A549 (cell line): ENCODE measurements around the gene GCNT2. TPM values are rescaled to one million over a fixed set of nuclear protein-coding genes. Genes with fewer than 3 reads are reported as not detected.

Source experiments
- ATAC-seq, 2 experiments: fragments of 200-7000 bp in 1 of 2; fragments of >200 bp in 1 of 2; cut with Nextera tagmentation in 1 of 2; cut with Tn5 transposase in 1 of 2; 3 replicates each; pipeline versions ENCODE4 v1.8.0 to v1.9.1; 2018 to 2020; ENCODE audit warnings: mild to moderate bottlenecking in 1 of 2, moderate library complexity in 1 of 2
- CTCF ChIA-PET: fragments of 300-600 bp; sonication (Branson Sonifier 250); formaldehyde crosslinking; extraction: SDS; loops from one replicate; lab custom pipeline; 2021; ENCODE audit warnings: antibody characterized with exemption, inconsistent platforms; lab: Yijun Ruan, JAX
- POLR2A ChIA-PET: fragments of 350-600 bp; formaldehyde crosslinking; extraction: SDS; loops from one replicate; lab custom pipeline; 2021; ENCODE audit warnings: antibody characterized with exemption, inconsistent platforms; lab: Yijun Ruan, JAX
- DNase-seq, 2 experiments: peaks; one replicate each; pipeline versions ENCODE4 v3.0.0 to v3.0.0-alpha.2; 2011 to 2016; ENCODE audit warnings: low read depth in 1 of 2, low spot score in 1 of 2
- FAIRE-seq: peaks from 2 replicates; lab custom pipeline; 2011; peaks lifted over from hg19 to GRCh38; lab: Jason Lieb, UNC
- H3K27ac ChIP-seq, 2 experiments: fragments of >200 bp; sonication (Bioruptor Twin); formaldehyde crosslinking; 3 replicates each; pipeline ENCODE4 v1.5.1; 2016 to 2017
- H3K4me1 ChIP-seq: fragments of >200 bp; sonication (Bioruptor Twin); formaldehyde crosslinking; 3 replicates; pipeline ENCODE4 v1.6.1; 2016
- H3K4me2 ChIP-seq: fragments of >200 bp; sonication (Bioruptor Twin); formaldehyde crosslinking; 3 replicates; pipeline ENCODE4 v1.6.1; 2016
- H3K4me3 ChIP-seq: fragments of >200 bp; sonication (Bioruptor Twin); formaldehyde crosslinking; 3 replicates; pipeline ENCODE4 v1.5.1; 2016
- H3K9me3 ChIP-seq: fragments of >200 bp; sonication (Bioruptor Twin); formaldehyde crosslinking; 3 replicates; pipeline ENCODE4 v1.6.1; 2016
- CBX2 ChIP-seq: fragments of 200-600 bp; sonication (generic); IDR thresholded peaks from 2 replicates; pipeline ENCODE4 v1.6.1; 2016; ENCODE audit warnings: low read depth, mild to moderate bottlenecking, borderline replicate concordance
- CBX8 ChIP-seq: fragments of 200-600 bp; sonication (generic); IDR thresholded peaks from 2 replicates; pipeline ENCODE4 v1.6.1; 2016
- CHD2 ChIP-seq: fragments of 150-350 bp; IDR thresholded peaks from 2 replicates; pipeline ENCODE4 v1.6.1; 2014; ENCODE audit warnings: low read length; ENCODE audit not compliant: partially characterized antibody
- EHMT2 ChIP-seq: fragments of 200-600 bp; sonication (generic); IDR thresholded peaks from 2 replicates; pipeline ENCODE4 v1.6.1; 2016; ENCODE audit warnings: antibody characterized with exemption, low read depth, mild to moderate bottlenecking, moderate library complexity
- EP300 ChIP-seq, 2 experiments: fragments of >200 bp; sonication (Bioruptor Twin); formaldehyde crosslinking; IDR thresholded peaks; 2 replicates in 1 of 2; 3 replicates in 1 of 2; pipeline ENCODE4 v1.6.1; 2016 to 2017
- FOSL2 ChIP-seq, 2 experiments: fragments of 450-650 bp in 1 of 2; fragments of >200 bp in 1 of 2; sonication (Bioruptor Twin) in 1 of 2; formaldehyde crosslinking; IDR thresholded peaks; 2 replicates each; pipeline versions ENCODE4 v1.5.0 to v1.6.1; 2016 to 2020; ENCODE audit warnings: mild to moderate bottlenecking in 1 of 2, moderate library complexity in 1 of 2
- HOXB13 ChIP-seq: fragments of 250-450 bp; sonication (Bioruptor Pico); IDR thresholded peaks from 2 replicates; pipeline ENCODE4 v1.5.0; 2020; ENCODE audit warnings: low read depth, mild to moderate bottlenecking, moderate library complexity
- JUNB ChIP-seq: fragments of >200 bp; sonication (Bioruptor Twin); formaldehyde crosslinking; IDR thresholded peaks from 2 replicates; pipeline ENCODE4 v1.6.1; 2016
- KDM1A ChIP-seq: fragments of 200-600 bp; sonication (generic); IDR thresholded peaks from 2 replicates; pipeline ENCODE4 v1.6.1; 2016; ENCODE audit warnings: low read depth, mild to moderate bottlenecking
- MAZ ChIP-seq: fragments of 150-350 bp; IDR thresholded peaks from 2 replicates; pipeline ENCODE4 v1.6.1; 2014; ENCODE audit warnings: antibody characterized with exemption, low read depth, low read length, borderline replicate concordance
- NR3C1 ChIP-seq: fragments of >200 bp; sonication (Bioruptor Twin); formaldehyde crosslinking; IDR thresholded peaks from 3 replicates; pipeline ENCODE4 v1.6.1; 2017
- PHF8 ChIP-seq: fragments of 200-600 bp; sonication (generic); IDR thresholded peaks from 2 replicates; pipeline ENCODE4 v1.6.1; 2016; ENCODE audit warnings: low read depth, mild to moderate bottlenecking, antibody characterized with exemption, moderate library complexity, borderline replicate concordance
- RFX5 ChIP-seq: fragments of 450-650 bp; IDR thresholded peaks from 2 replicates; pipeline ENCODE4 v1.7.1; 2014; ENCODE audit warnings: antibody characterized with exemption, mild to moderate bottlenecking, moderate library complexity
- RNF2 ChIP-seq: fragments of 200-600 bp; sonication (generic); IDR thresholded peaks from 2 replicates; pipeline ENCODE4 v1.6.1; 2016; ENCODE audit warnings: low read depth, mild to moderate bottlenecking, antibody characterized with exemption, moderate library complexity, borderline replicate concordance
- SMC3 ChIP-seq: fragments of >200 bp; sonication (Bioruptor Twin); formaldehyde crosslinking; IDR thresholded peaks from 3 replicates; pipeline ENCODE4 v1.6.1; 2018; ENCODE audit warnings: inconsistent platforms
- SREBF2 ChIP-seq: fragments of 450-650 bp; IDR thresholded peaks from 2 replicates; pipeline ENCODE4 v1.6.1; 2014; ENCODE audit warnings: mild to moderate bottlenecking, moderate library complexity
- ZC3H11A ChIP-seq: fragments of 450-650 bp; IDR thresholded peaks from 2 replicates; pipeline ENCODE4 v1.6.1; 2014; ENCODE audit warnings: antibody characterized with exemption, mild to moderate bottlenecking
- ZNF302 ChIP-seq: fragments of 250-450 bp; sonication (Bioruptor Pico); IDR thresholded peaks from 2 replicates; pipeline ENCODE4 v1.9.0; 2021; ENCODE audit warnings: inconsistent platforms, mild to moderate bottlenecking, moderate library complexity
- WGBS: methylation state at CpG from one replicate; pipeline ENCODE4 v1.1.6; 2017; ENCODE audit errors: missing lambda C conversion rate; 5-methylcytosine and 5-hydroxymethylcytosine counted together
- polyA plus RNA-seq, 4 experiments: library from polyadenylated mRNA; depleted of rRNA in 3 of 4; stranded (reverse); fragments of >200 nt; fragmentation: RNase III in 1 of 4; extraction: RNeasy Plus Mini Kit Qiagen cat#74134 plus additional on column Dnase treatment in 1 of 4; gene quantifications; 2 replicates in 3 of 4; 3 replicates in 1 of 4; pipeline ENCODE4 v1.2.3, GENCODE V29; 2011 to 2017
- TF ChIP-seq, protein P1 (sequence below): IDR thresholded peaks from 2 replicates; pipeline ENCODE4 v1.6.1; 2012
- TF ChIP-seq, protein P2 (sequence below): fragments of 150-350 bp; IDR thresholded peaks from 2 replicates; pipeline ENCODE4 v1.6.1; 2014; ENCODE audit warnings: low read depth, mild to moderate bottlenecking, low read length
- TF ChIP-seq, protein P3 (sequence below): IDR thresholded peaks from 2 replicates; pipeline ENCODE4 v1.6.1; 2012; ENCODE audit warnings: low read depth, borderline replicate concordance
- TF ChIP-seq, protein P4 (sequence below): fragments of 450-650 bp; IDR thresholded peaks from 2 replicates; pipeline ENCODE4 v1.6.1; 2014; ENCODE audit warnings: antibody characterized with exemption
- TF ChIP-seq, protein P5 (sequence below): fragments of 250-450 bp; sonication (Bioruptor Pico); IDR thresholded peaks from 2 replicates; pipeline ENCODE4 v1.5.0; 2021; ENCODE audit warnings: mild to moderate bottlenecking, moderate library complexity, borderline replicate concordance

Gene GCNT2
- polyA plus RNA-seq, 2 of the 4 experiments (the other 2 are of a cell fraction) = 19.4 to 24.3 TPM

DNA sequence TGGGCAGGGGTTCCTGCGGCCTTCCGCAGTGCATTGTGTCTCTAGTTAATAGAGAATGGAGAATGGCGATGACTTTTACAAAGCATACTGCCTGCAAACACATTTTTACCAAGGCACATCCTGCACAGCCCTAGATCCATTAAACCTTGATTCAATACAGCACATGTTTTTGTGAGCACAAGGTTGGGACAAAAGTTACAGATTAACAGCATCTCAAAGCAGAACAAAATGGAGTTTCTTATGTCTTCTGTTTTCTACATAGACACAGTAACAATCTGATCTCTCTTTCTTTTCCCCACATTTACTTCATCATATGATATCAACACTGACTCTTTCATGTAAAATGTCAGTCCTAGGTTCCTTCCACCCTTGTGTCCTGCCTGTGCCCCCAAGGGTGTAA is 63.5 kb downstream of the GCNT2 start:
- Histone ChIP-seq H3K27ac (no peak overlapping the region), H3K9me3 (no peaks in the 10 kb centered on the region), H3K4me1 (no peaks in the 10 kb centered on the region), H3K4me2 (no peak overlapping the region)
- no peak for ATAC-seq
- 93% methylated on average over 3 of the region's 3 CpGs for WGBS
- DNase-seq = no peak
- POLR2A ChIA-PET = no interaction called here
- no peak for FAIRE-seq
- TF ChIP-seq SREBF2 = no peak
- no peak for TF ChIP-seq NR3C1
- TF ChIP-seq, protein P1, sequence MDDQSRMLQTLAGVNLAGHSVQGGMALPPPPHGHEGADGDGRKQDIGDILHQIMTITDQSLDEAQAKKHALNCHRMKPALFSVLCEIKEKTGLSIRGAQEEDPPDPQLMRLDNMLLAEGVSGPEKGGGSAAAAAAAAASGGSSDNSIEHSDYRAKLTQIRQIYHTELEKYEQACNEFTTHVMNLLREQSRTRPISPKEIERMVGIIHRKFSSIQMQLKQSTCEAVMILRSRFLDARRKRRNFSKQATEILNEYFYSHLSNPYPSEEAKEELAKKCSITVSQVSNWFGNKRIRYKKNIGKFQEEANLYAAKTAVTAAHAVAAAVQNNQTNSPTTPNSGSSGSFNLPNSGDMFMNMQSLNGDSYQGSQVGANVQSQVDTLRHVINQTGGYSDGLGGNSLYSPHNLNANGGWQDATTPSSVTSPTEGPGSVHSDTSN = no peak
- TF ChIP-seq HOXB13 (CRISPR knock-in tag) = no peak
- no peak for TF ChIP-seq ZC3H11A
- TF ChIP-seq CBX8 = no peak
- no peak for TF ChIP-seq JUNB
- no peak for TF ChIP-seq RNF2
- no peak for TF ChIP-seq SMC3
- TF ChIP-seq, protein P2, sequence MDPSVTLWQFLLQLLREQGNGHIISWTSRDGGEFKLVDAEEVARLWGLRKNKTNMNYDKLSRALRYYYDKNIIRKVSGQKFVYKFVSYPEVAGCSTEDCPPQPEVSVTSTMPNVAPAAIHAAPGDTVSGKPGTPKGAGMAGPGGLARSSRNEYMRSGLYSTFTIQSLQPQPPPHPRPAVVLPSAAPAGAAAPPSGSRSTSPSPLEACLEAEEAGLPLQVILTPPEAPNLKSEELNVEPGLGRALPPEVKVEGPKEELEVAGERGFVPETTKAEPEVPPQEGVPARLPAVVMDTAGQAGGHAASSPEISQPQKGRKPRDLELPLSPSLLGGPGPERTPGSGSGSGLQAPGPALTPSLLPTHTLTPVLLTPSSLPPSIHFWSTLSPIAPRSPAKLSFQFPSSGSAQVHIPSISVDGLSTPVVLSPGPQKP = no peak
- TF ChIP-seq, protein P3, sequence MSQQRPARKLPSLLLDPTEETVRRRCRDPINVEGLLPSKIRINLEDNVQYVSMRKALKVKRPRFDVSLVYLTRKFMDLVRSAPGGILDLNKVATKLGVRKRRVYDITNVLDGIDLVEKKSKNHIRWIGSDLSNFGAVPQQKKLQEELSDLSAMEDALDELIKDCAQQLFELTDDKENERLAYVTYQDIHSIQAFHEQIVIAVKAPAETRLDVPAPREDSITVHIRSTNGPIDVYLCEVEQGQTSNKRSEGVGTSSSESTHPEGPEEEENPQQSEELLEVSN = no peak
- TF ChIP-seq, protein P4, sequence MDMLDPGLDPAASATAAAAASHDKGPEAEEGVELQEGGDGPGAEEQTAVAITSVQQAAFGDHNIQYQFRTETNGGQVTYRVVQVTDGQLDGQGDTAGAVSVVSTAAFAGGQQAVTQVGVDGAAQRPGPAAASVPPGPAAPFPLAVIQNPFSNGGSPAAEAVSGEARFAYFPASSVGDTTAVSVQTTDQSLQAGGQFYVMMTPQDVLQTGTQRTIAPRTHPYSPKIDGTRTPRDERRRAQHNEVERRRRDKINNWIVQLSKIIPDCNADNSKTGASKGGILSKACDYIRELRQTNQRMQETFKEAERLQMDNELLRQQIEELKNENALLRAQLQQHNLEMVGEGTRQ = no peak
- no peak for TF ChIP-seq EHMT2
- TF ChIP-seq EP300 (IDR thresholded peaks at IDR 0.05) = no peak
- TF ChIP-seq, protein P5, sequence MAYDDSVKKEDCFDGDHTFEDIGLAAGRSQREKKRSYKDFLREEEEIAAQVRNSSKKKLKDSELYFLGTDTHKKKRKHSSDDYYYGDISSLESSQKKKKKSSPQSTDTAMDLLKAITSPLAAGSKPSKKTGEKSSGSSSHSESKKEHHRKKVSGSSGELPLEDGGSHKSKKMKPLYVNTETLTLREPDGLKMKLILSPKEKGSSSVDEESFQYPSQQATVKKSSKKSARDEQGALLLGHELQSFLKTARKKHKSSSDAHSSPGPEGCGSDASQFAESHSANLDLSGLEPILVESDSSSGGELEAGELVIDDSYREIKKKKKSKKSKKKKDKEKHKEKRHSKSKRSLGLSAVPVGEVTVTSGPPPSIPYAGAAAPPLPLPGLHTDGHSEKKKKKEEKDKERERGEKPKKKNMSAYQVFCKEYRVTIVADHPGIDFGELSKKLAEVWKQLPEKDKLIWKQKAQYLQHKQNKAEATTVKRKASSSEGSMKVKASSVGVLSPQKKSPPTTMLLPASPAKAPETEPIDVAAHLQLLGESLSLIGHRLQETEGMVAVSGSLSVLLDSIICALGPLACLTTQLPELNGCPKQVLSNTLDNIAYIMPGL (CRISPR knock-in tag) = no peak
- no peak for TF ChIP-seq RFX5
- TF ChIP-seq, all 56 proteins: peak for 0
- CTCF ChIA-PET = no interaction called here
- no peak overlapping the region for H3K4me3 ChIP-seq

DNA sequence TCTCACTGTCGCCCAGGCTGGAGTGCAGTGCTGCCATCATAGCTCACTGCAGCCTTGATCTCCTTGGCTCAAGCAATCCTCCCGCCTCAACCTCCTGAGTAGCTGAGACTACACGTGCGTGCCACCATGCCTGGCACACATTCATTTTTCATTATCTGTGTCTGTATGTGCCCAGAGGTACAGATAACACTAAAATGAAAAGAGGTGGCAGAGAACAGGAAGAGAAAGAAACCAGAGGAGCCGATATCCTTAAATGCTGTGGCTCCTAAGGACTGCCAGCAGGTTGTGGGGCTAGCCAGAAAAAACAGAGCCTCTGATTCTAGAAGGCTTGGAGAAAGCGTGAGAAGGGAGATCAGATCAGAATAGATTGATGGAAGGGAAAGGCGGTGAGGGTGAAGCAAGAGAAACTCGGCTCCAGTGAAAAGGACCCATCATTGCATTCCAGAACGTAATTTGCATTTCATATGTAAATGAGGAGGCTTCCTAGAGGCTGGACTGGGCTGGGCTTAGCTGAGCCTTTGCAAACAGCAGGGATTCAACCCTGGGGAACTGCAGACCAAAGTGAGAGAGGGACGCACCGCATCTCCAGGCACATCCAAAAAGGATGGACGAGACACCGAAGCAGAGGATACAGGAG is 64.2 kb downstream of the GCNT2 start:
- POLR2A ChIA-PET = no interaction called here
- DNase-seq = no peak
- 92% methylated on average over 13 of the region's 13 CpGs for WGBS
- Histone ChIP-seq H3K27ac (no peak overlapping the region), H3K4me3 (no peak overlapping the region), H3K9me3 (no peaks in the 10 kb centered on the region), H3K4me1 (no peaks in the 10 kb centered on the region), H3K4me2 (no peak overlapping the region)
- FAIRE-seq = no peak
- CTCF ChIA-PET = no interaction called here
- no peak for TF ChIP-seq PHF8
- ATAC-seq = no peak

DNA sequence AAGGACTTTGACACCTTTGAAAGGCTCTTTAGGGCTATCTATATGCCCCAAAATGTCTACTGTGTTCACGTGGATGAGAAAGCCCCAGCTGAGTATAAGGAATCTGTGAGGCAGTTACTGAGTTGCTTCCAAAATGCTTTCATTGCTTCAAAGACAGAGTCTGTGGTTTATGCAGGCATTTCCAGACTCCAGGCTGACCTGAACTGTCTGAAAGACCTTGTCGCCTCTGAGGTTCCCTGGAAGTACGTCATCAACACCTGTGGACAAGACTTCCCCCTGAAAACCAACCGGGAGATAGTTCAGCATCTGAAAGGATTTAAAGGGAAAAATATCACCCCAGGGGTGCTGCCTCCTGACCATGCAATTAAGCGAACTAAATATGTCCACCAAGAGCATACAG is 65.2 kb downstream of the GCNT2 start:
- Histone ChIP-seq H3K4me3 (no peak overlapping the region), H3K9me3 (no peaks in the 10 kb centered on the region), H3K27ac (no peak overlapping the region), H3K4me1 (no peaks in the 10 kb centered on the region), H3K4me2 (no peak overlapping the region)
- POLR2A ChIA-PET = no interaction called here
- WGBS = 89% methylated on average over 5 of the region's 5 CpGs
- FAIRE-seq (no peak), DNase-seq (no peak), ATAC-seq (no peak)
- no peak for TF ChIP-seq ZNF302 (CRISPR knock-in tag)
- no peak for TF ChIP-seq NR3C1
- no peak for TF ChIP-seq KDM1A
- TF ChIP-seq SMC3 = no peak
- TF ChIP-seq CBX2 = no peak
- no peak for TF ChIP-seq JUNB
- TF ChIP-seq MAZ = no peak
- TF ChIP-seq FOSL2 (IDR thresholded peaks at IDR 0.05) = no peak
- TF ChIP-seq FOSL2 (CRISPR knock-in tag; IDR thresholded peaks at IDR 0.05) = no peak
- no peak for TF ChIP-seq CHD2
- TF ChIP-seq, protein P4 = no peak
- no peak for TF ChIP-seq PHF8
- CTCF ChIA-PET = no interaction called here
